CD14-positive monocyte (primary cell): Measurements from ENCODE around the gene SCARB1. TPM values are rescaled to one million over a fixed set of nuclear protein-coding genes. Genes with fewer than 3 reads are reported as not detected.

Experiments used
- DNase-seq, 3 donors: peaks; one replicate each; pipeline ENCODE4 v3.0.0-alpha.2; 2011 to 2022
- H2AFZ ChIP-seq: 2 replicates; pipeline ENCODE4 v1.6.0; 2012; ENCODE audit warnings: mild to moderate bottlenecking, low read depth, low read length, inconsistent platforms; ENCODE audit not compliant: insufficient read depth, poor library complexity, severe bottlenecking
- H3K27ac ChIP-seq, 2 donors: 1 replicate in 1 of 2; 2 replicates in 1 of 2; pipeline ENCODE4 v1.5.1; 2012 to 2013; ENCODE audit warnings: low read length in 2 of 2, control low read depth in 1 of 2, inconsistent platforms in 1 of 2, low read depth in 1 of 2, mild to moderate bottlenecking in 1 of 2
- H3K27me3 ChIP-seq, 2 donors: one replicate each; pipeline versions ENCODE4 v1.6.0 to v1.6.1; 2011 to 2013; ENCODE audit warnings: low read length in 2 of 2; ENCODE audit not compliant: control insufficient read depth in 2 of 2, insufficient read depth in 2 of 2
- H3K36me3 ChIP-seq, 2 donors: replicated peaks in 1 of 2; 1 replicate in 1 of 2; 2 replicates in 1 of 2; pipeline versions ENCODE4 v1.5.1 to v1.6.1; 2012 to 2013; ENCODE audit warnings: low read length in 2 of 2, control low read depth in 1 of 2, inconsistent platforms in 1 of 2, mild to moderate bottlenecking in 1 of 2; ENCODE audit not compliant: insufficient read depth in 2 of 2, control insufficient read depth in 1 of 2
- H3K4me1 ChIP-seq, 2 donors: 1 replicate in 1 of 2; 2 replicates in 1 of 2; pipeline versions ENCODE4 v1.5.1 to v1.6.1; 2012 to 2013; ENCODE audit warnings: low read length in 2 of 2, control low read depth in 1 of 2, inconsistent platforms in 1 of 2, mild to moderate bottlenecking in 1 of 2, moderate library complexity in 1 of 2; ENCODE audit not compliant: insufficient read depth in 2 of 2, control insufficient read depth in 1 of 2
- H3K4me2 ChIP-seq: replicated peaks from 2 replicates; pipeline ENCODE3; 2012; ENCODE audit warnings: low read length, moderate library complexity, mild to moderate bottlenecking; ENCODE audit not compliant: poor library complexity, severe bottlenecking; ENCODE audit errors: extremely low read depth
- H3K4me3 ChIP-seq, 3 experiments: fragments of 200-600 bp in 1 of 3; sonication (generic) in 1 of 3; replicated peaks in 1 of 3; 1 replicate in 2 of 3; 2 replicates in 1 of 3; pipeline ENCODE4 v1.5.1; 2011 to 2013; ENCODE audit warnings: low read length in 3 of 3, mild to moderate bottlenecking in 3 of 3, control low read depth in 2 of 3, low read depth in 2 of 3, inconsistent platforms in 1 of 3, moderate library complexity in 1 of 3
- H3K79me2 ChIP-seq: 2 replicates; pipeline ENCODE4 v1.6.0; 2012; ENCODE audit warnings: mild to moderate bottlenecking, control low read depth, inconsistent platforms, low read length, moderate library complexity; ENCODE audit not compliant: insufficient read depth
- H3K9ac ChIP-seq: 2 replicates; pipeline ENCODE4 v1.6.0; 2017; ENCODE audit warnings: low read length, mild to moderate bottlenecking; ENCODE audit not compliant: insufficient read depth, poor library complexity, severe bottlenecking
- H3K9me3 ChIP-seq, 2 donors: replicated peaks in 1 of 2; 1 replicate in 1 of 2; 2 replicates in 1 of 2; pipeline versions ENCODE4 v1.5.1 to v1.6.1; 2012 to 2013; ENCODE audit warnings: low read length in 2 of 2, control low read depth in 1 of 2; ENCODE audit not compliant: control insufficient read depth in 1 of 2, insufficient read depth in 1 of 2
- H4K20me1 ChIP-seq: 2 replicates; pipeline ENCODE4 v1.6.0; 2012; ENCODE audit warnings: mild to moderate bottlenecking, low read length, control low read depth, moderate library complexity; ENCODE audit not compliant: insufficient read depth
- H3K27ac Mint-ChIP-seq, 7 donors: one replicate each; pipeline ENCODE4 v1.8.0; 2020; ENCODE audit warnings: mild to moderate bottlenecking in 7 of 7, mixed read lengths in 7 of 7, moderate library complexity in 6 of 7, inconsistent platforms in 2 of 7
- H3K27me3 Mint-ChIP-seq, 3 donors: one replicate each; pipeline ENCODE4 v1.8.0; 2021 to 2022; ENCODE audit warnings: low read depth in 3 of 3, mild to moderate bottlenecking in 3 of 3, mixed read lengths in 3 of 3, moderate library complexity in 3 of 3, inconsistent platforms in 1 of 3
- H3K36me3 Mint-ChIP-seq, 2 donors: one replicate each; pipeline ENCODE4 v1.8.0; 2020; ENCODE audit warnings: mixed read lengths in 2 of 2, inconsistent platforms in 1 of 2, mild to moderate bottlenecking in 1 of 2
- H3K4me1 Mint-ChIP-seq: one replicate; pipeline ENCODE4 v1.8.0; 2020; ENCODE audit warnings: mild to moderate bottlenecking, mixed read lengths
- H3K4me3 Mint-ChIP-seq, 2 donors: one replicate each; pipeline ENCODE4 v1.8.0; 2020; ENCODE audit warnings: mild to moderate bottlenecking in 2 of 2, mixed read lengths in 2 of 2, moderate library complexity in 1 of 2
- H3K9me3 Mint-ChIP-seq, 7 donors: one replicate each; pipeline ENCODE4 v1.8.0; 2020 to 2022; ENCODE audit warnings: mixed read lengths in 7 of 7, mild to moderate bottlenecking in 6 of 7, moderate library complexity in 6 of 7, inconsistent platforms in 2 of 7
- WGBS: methylation state at CpG from one replicate; pipeline ENCODE4 v1.1.5; 2013; ENCODE audit warnings: missing lambda C conversion rate; ENCODE audit not compliant: insufficient coverage; 5-methylcytosine and 5-hydroxymethylcytosine counted together
- intact Hi-C, 2 donors: fragments of 100-400 bp; cut with micrococcal nuclease; formaldehyde crosslinking; loops; one replicate each; pipeline versions ENCODE4 v1.15.0 to v1.15.1; 2023
- polyA plus RNA-seq, 3 donors: library from polyadenylated mRNA; depleted of rRNA in 1 of 3; unstranded in 2 of 3; stranded (reverse) in 1 of 3; fragments of 300-500 nt in 2 of 3; fragments of >200 nt in 1 of 3; fragmentation: Illumina TruSeq in 2 of 3; gene quantifications; 1 replicate in 2 of 3; 2 replicates in 1 of 3; pipeline ENCODE4 v1.2.3, GENCODE V29; 2012 to 2021
- TF ChIP-seq, protein P1 (sequence below): fragments of 200-600 bp; IDR thresholded peaks from one replicate; pipeline ENCODE4 v1.8.0; 2022; ENCODE audit warnings: antibody characterized with exemption, mild to moderate bottlenecking

Gene SCARB1
- polyA plus RNA-seq, 3 donors: 13.1 to 34.3 (median 15.2) TPM

DNA sequence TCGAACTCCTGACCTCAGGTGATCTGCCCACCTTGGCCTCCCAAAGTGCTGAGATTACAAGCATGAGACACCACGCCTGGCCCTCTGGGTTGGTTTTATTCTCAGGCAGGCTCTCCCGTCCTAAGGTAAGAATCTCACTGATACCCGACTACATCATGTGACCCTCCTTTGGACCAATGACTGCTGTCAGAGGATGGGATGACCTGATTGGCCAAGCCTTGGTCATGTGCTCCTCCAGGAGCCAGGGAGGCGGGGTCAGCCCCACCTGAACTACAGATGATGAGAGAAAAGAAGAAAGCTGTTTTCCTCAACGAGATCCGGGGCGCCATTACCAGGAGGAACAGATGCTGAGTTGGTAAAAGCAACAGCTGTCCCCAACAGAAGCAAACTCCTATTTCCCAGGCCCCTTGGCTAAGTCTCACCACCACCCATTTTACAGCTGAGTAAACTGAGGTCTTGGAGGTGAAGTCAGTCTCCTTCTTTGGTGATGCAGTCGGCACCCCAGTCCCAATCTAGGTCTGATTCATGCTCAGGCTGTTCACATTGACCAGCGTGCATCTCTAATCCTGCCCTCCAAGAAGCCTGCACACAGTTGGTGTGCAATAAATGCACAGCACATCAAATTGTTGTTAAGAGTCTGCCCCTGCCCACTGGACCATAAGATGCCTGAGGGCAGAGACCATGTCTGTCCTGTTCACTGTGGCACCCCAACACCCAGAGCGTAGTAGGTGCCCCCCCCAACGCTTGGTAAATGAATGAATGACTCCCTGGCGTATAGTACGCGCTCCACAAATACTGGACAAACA lies 118.8 kb downstream of the SCARB1 start:
- peaks cover 0 to 3% of the 10 kb centered on the region in 2 donors for H3K36me3 Mint-ChIP-seq
- no peak for DNase-seq
- no peak overlapping the region for H3K4me3 ChIP-seq
- no peaks in the 10 kb centered on the region for H3K36me3 ChIP-seq
- peaks cover 0 to 2% (median 0%) of the 10 kb centered on the region in 3 donors for H3K27me3 Mint-ChIP-seq
- H3K4me1 ChIP-seq: peaks cover 53 to 60% of the 10 kb centered on the region in 2 donors
- H3K9me3 ChIP-seq: peaks cover 0 to 1% of the 10 kb centered on the region in 2 donors
- no peaks in the 10 kb centered on the region for H3K27me3 ChIP-seq
- intact Hi-C loops: loop anchor here (5.0 kb wide), 1 partner anchor 63 kb away; no protein-coding TSS in a partner anchor
- peaks cover 61% of the 10 kb centered on the region for H3K4me1 Mint-ChIP-seq
- peak overlapping the region in 5 of 7 donors; percentile 74 to 97 (median 91) for H3K27ac Mint-ChIP-seq
- H2AFZ ChIP-seq: no peak overlapping the region
- peak overlapping the region in 1 of 2 donors; percentile 60 for H3K4me3 Mint-ChIP-seq
- no peaks in the 10 kb centered on the region for H3K79me2 ChIP-seq
- H3K4me2 ChIP-seq: no peak overlapping the region
- peaks cover 0 to 8% (median 2%) of the 10 kb centered on the region in 7 donors for H3K9me3 Mint-ChIP-seq
- H3K9ac ChIP-seq: no peak overlapping the region
- no peaks in the 10 kb centered on the region for H4K20me1 ChIP-seq
- no peak overlapping the region for H3K27ac ChIP-seq
- 94% methylated on average over 5 of the region's 15 CpGs for WGBS
- TF ChIP-seq, protein P1, sequence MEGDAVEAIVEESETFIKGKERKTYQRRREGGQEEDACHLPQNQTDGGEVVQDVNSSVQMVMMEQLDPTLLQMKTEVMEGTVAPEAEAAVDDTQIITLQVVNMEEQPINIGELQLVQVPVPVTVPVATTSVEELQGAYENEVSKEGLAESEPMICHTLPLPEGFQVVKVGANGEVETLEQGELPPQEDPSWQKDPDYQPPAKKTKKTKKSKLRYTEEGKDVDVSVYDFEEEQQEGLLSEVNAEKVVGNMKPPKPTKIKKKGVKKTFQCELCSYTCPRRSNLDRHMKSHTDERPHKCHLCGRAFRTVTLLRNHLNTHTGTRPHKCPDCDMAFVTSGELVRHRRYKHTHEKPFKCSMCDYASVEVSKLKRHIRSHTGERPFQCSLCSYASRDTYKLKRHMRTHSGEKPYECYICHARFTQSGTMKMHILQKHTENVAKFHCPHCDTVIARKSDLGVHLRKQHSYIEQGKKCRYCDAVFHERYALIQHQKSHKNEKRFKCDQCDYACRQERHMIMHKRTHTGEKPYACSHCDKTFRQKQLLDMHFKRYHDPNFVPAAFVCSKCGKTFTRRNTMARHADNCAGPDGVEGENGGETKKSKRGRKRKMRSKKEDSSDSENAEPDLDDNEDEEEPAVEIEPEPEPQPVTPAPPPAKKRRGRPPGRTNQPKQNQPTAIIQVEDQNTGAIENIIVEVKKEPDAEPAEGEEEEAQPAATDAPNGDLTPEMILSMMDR: no peak

DNA sequence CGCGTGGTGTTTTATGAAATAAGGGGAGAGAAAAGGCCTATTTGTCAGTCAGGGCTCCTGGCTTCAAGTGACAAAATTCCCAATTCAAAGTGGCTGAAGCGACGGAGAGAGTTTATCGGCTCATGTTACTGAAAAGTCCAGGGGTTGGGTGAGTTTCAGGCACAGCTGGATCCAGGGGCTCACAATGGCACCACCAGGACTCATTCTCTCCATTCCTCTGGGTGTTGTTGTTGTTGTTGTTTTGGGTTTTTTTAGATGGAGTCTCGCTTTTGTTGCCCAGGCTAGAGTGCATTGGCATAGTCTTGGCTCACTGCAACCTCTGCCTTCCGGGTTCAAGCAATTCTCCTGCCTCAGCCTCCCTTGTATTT lies 119.4 kb downstream of the SCARB1 start:
- peaks cover 58% of the 10 kb centered on the region for H3K4me1 Mint-ChIP-seq
- 100% methylated on average over 4 of the region's 7 CpGs for WGBS
- Histone ChIP-seq H3K9ac (no peak overlapping the region), H3K9me3 (peaks cover 0 to 4% of the 10 kb centered on the region in 2 donors), H4K20me1 (no peaks in the 10 kb centered on the region), H3K4me3 (no peak overlapping the region), H3K27me3 (no peaks in the 10 kb centered on the region), H3K4me2 (no peak overlapping the region), H3K27ac (no peak overlapping the region), H3K4me1 (peaks cover 57 to 61% of the 10 kb centered on the region in 2 donors), H2AFZ (no peak overlapping the region), H3K79me2 (no peaks in the 10 kb centered on the region), H3K36me3 (no peaks in the 10 kb centered on the region)
- no peak overlapping the region for H3K4me3 Mint-ChIP-seq
- peaks cover 0 to 2% (median 0%) of the 10 kb centered on the region in 3 donors for H3K27me3 Mint-ChIP-seq
- H3K36me3 Mint-ChIP-seq: peaks cover 0 to 3% of the 10 kb centered on the region in 2 donors
- H3K27ac Mint-ChIP-seq: peak overlapping the region in 5 of 7 donors; percentile 28 to 77 (median 54)
- intact Hi-C loops: no loop called here
- H3K9me3 Mint-ChIP-seq: peaks cover 0 to 8% (median 2%) of the 10 kb centered on the region in 7 donors
- DNase-seq: no peak
- TF ChIP-seq, protein P1: no peak
